Stimulated activated effector memory CD8-positive, alpha-beta T cell treated with anti-CD3 and anti-CD28 coated beads, Interleukin-12 subunit alpha, Interleukin-12 subunit beta, amount 100 ng/mL, for 72 hours (primary cell): ENCODE data around the gene GPR31.
"Not testable (repeated sequence)": the region's sequence is repeated elsewhere in the genome, so short reads cannot be mapped to it uniquely, and the experiment has no call there.

Experiments
- ATAC-seq: fragments of 150-1000 bp; cut with Tn5 transposase; 2 replicates; pipeline ENCODE4 v1.10.0; 2021
- DNase-seq, 2 donors: peaks; one replicate each; pipeline ENCODE4 v3.0.0; 2021 to 2022; ENCODE audit warnings: low spot score in 2 of 2
- H3K27ac Mint-ChIP-seq: one replicate; pipeline ENCODE4 v1.8.0; 2022; ENCODE audit warnings: mild to moderate bottlenecking, mixed read lengths
- H3K36me3 Mint-ChIP-seq: one replicate; pipeline ENCODE4 v1.8.0; 2022; ENCODE audit warnings: mild to moderate bottlenecking, mixed read lengths
- H3K4me1 Mint-ChIP-seq: one replicate; pipeline ENCODE4 v1.8.0; 2022; ENCODE audit warnings: mixed read lengths
- H3K4me3 Mint-ChIP-seq: one replicate; pipeline ENCODE4 v1.8.0; 2022; ENCODE audit warnings: mild to moderate bottlenecking, mixed read lengths
- H3K9me3 Mint-ChIP-seq: one replicate; pipeline ENCODE4 v1.8.0; 2022; ENCODE audit warnings: mixed read lengths

GPR31 gene

GRCh38 chr6:167157863-167158262, at the start of gene GPR31:
Gene GPR31 (minus strand): TSS chr6:167157980. CDS start chr6:167157831, 149 bp downstream.
- no peak for ATAC-seq
- no peak for DNase-seq
- Mint-ChIP-seq H3K36me3 (no peaks in the 10 kb centered on the region), H3K9me3 (no peaks in the 10 kb centered on the region), H3K4me3 (no peak within 1 kb of the TSS), H3K27ac (no peak within 1 kb of the TSS), H3K4me1 (peaks cover 15% of the 10 kb centered on the region)

GRCh38 chr6:167207527-167207926, 49.7 kb upstream of the GPR31 start:
- ATAC-seq (no peak), DNase-seq (no peak)
- Mint-ChIP-seq H3K4me3 (no peak overlapping the region), H3K27ac (no peak overlapping the region), H3K36me3 (no peaks in the 10 kb centered on the region), H3K9me3 (no peaks in the 10 kb centered on the region), H3K4me1 (peaks cover 5% of the 10 kb centered on the region)

DNA sequence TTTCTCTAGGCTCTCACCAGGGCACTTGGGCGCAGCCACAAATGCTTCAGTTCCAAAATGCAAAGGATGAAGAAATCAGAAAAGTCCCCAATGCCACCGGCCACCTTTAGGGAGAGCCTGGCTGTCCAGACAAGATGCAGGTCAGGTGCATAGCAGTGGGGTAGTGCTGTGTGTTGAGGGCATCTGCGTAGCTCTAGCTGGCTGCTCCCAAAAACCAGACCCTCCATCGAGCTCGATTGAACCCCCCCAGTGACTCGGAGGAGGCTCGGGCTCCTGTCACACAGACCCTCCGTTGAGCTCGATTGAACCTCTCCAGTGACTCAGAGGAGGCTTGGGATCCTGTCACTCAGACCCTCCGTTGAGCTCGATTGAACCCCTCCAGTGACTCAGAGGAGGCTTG, 47.5 kb upstream of the GPR31 start:
- ATAC-seq, DNase-seq, H3K4me1 Mint-ChIP-seq, H3K27ac Mint-ChIP-seq, H3K9me3 Mint-ChIP-seq, H3K36me3 Mint-ChIP-seq, H3K4me3 Mint-ChIP-seq: not testable (repeated sequence)

DNA sequence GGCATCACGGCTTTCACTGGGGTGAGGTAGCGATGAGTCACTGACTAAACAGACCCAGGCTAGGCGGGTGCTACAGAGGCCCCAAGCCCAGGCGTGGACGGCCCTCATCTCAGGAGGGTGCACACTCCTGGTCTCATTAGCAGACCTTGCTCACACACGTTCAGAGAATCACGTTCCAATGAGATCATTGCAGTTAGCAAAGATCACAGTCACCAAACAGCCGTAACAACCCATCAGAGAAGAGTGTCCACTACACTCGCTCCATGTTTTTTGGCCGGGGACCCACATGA, 46.2 kb upstream of the GPR31 start:
- not testable (repeated sequence) for H3K27ac Mint-ChIP-seq, DNase-seq, H3K4me1 Mint-ChIP-seq, H3K36me3 Mint-ChIP-seq, H3K4me3 Mint-ChIP-seq, H3K9me3 Mint-ChIP-seq, ATAC-seq

GRCh38 chr6:167203261-167204058, 45.7 kb upstream of the GPR31 start:
- H3K36me3 Mint-ChIP-seq, ATAC-seq, DNase-seq, H3K4me1 Mint-ChIP-seq, H3K9me3 Mint-ChIP-seq, H3K27ac Mint-ChIP-seq, H3K4me3 Mint-ChIP-seq: not testable (repeated sequence)

DNA sequence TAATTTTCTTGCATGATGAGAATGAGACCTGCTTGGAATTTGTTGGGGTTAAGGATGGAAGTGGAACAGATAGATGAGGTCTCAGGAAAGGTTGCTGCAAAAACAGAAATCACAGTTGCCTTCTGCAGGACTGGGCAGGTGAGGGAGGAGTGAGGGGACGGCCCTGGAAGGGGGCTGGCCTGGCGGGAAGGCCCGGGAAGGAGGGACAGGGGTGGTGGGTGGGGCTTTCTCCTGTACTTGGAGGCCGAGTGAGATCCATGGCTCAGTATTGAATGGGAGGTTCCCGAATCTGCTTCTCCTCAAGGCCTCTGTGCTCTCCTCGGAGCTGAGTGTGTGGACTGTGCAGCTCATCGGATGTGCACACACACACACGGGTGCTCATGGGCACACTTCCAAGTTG, 44.8 kb upstream of the GPR31 start:
- H3K4me1 Mint-ChIP-seq, ATAC-seq, DNase-seq, H3K4me3 Mint-ChIP-seq, H3K36me3 Mint-ChIP-seq, H3K9me3 Mint-ChIP-seq, H3K27ac Mint-ChIP-seq: not testable (repeated sequence)

- Mint-ChIP-seq H3K4me1 (peaks cover 2% of the 10 kb centered on the region), H3K9me3 (no peaks in the 10 kb centered on the region), H3K36me3 (no peaks in the 10 kb centered on the region), H3K27ac (no peak overlapping the region), H3K4me3 (no peak overlapping the region)
- ATAC-seq (no peak), DNase-seq (no peak)
Measured at GRCh38 chr6:167200806-167201205, 43.0 kb upstream of the GPR31 start.

GRCh38 chr6:167195941-167196610, 38.3 kb upstream of the GPR31 start:
- not testable (repeated sequence) for H3K27ac Mint-ChIP-seq, DNase-seq, H3K36me3 Mint-ChIP-seq, H3K4me3 Mint-ChIP-seq, H3K4me1 Mint-ChIP-seq, H3K9me3 Mint-ChIP-seq
- peak; percentile 88 for ATAC-seq

GRCh38 chr6:167193515-167194125, 35.8 kb upstream of the GPR31 start:
- H3K4me3 Mint-ChIP-seq, ATAC-seq, H3K9me3 Mint-ChIP-seq, H3K27ac Mint-ChIP-seq, H3K4me1 Mint-ChIP-seq, DNase-seq, H3K36me3 Mint-ChIP-seq: not testable (repeated sequence)

- not testable (repeated sequence) for H3K4me3 Mint-ChIP-seq, H3K4me1 Mint-ChIP-seq, H3K9me3 Mint-ChIP-seq, DNase-seq, ATAC-seq, H3K27ac Mint-ChIP-seq, H3K36me3 Mint-ChIP-seq
Measured at GRCh38 chr6:167191043-167191583, 33.3 kb upstream of the GPR31 start.

DNA sequence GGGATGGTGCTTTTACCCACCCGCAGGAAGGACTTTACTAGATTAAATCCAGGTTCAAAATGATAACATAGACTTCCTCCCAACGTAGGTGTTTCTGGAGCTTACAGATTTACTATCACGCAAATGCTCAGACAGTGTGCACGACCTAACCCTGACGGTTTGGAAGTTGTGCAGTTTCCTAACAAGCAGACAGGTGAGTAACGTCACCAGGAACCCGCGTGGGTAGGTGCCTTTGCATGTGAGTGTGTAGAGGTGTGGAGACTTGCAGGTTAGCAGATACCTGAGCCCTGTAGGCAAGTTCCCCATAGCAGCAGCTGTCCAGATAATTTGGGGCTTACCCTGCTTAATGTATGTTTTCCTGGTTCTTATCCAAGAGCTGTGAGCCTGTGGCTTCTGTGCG, 29.5 kb upstream of the GPR31 start:
- H3K27ac Mint-ChIP-seq, H3K9me3 Mint-ChIP-seq, ATAC-seq, H3K4me1 Mint-ChIP-seq, H3K36me3 Mint-ChIP-seq, H3K4me3 Mint-ChIP-seq, DNase-seq: not testable (repeated sequence)

DNA sequence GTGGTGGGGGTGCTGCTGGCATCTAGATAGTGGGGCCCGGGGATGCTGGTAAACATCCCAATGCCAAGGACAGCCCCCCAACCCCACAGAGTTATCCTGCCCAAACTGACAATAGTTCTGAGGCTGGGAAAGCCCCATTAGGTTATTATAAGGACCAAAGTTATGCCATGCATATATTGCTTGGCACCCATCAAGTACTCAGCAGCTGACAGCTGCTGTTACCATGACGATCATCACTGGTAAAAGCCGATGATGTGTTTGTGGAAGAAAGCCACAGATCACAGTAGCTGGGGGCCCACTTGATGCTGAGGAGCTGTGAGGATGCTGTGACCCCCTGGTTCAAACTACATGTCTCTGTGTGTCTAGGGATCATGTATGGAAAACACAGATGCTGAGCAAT, 27.3 kb upstream of the GPR31 start:
- not testable (repeated sequence) for H3K9me3 Mint-ChIP-seq, DNase-seq, ATAC-seq, H3K27ac Mint-ChIP-seq, H3K4me1 Mint-ChIP-seq, H3K36me3 Mint-ChIP-seq, H3K4me3 Mint-ChIP-seq

GRCh38 chr6:167182913-167183314, 25.1 kb upstream of the GPR31 start:
- ATAC-seq = peak; percentile 75
- not testable (repeated sequence) for H3K4me3 Mint-ChIP-seq, H3K4me1 Mint-ChIP-seq, H3K27ac Mint-ChIP-seq, DNase-seq, H3K9me3 Mint-ChIP-seq, H3K36me3 Mint-ChIP-seq

- not testable (repeated sequence) for H3K9me3 Mint-ChIP-seq, H3K4me1 Mint-ChIP-seq, ATAC-seq, DNase-seq, H3K4me3 Mint-ChIP-seq, H3K36me3 Mint-ChIP-seq, H3K27ac Mint-ChIP-seq
Measured at GRCh38 chr6:167181351-167181750, 23.6 kb upstream of the GPR31 start.

DNA sequence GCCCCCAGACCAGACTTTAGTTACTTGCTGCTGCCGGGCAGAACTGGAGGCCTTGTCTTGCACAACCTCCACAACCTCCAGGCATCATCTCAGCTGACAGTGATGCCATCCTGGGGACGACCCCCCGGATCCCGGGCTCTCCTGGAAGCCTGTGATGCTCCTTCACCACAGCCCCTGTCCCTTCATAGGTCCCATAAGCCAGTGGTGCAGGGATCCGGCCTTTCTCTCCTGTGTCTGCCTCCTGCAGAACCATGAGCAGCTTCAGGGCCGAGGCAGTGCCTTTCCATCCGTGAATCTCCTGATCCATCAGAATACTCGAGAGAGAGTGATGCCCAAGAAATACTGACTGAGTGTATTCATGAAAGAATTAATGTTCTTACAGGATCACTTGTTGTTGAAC, 22.3 kb upstream of the GPR31 start:
- ATAC-seq, H3K9me3 Mint-ChIP-seq, H3K27ac Mint-ChIP-seq, H3K4me1 Mint-ChIP-seq, H3K4me3 Mint-ChIP-seq, DNase-seq, H3K36me3 Mint-ChIP-seq: not testable (repeated sequence)
